Activated T-helper 2 cell treated with anti-CD3 and anti-CD28 coated beads, Interferon-gamma antibody, Interleukin-2, Interleukin-4, amounts not matched to agents 10 μg/mL and 5 μg/mL and 100 μg/mL, durations not matched to agents 14 hours and 24 hours and 36 hours (primary cell): Measurements from ENCODE around the gene LEMD2. TPM values are rescaled to one million over a fixed set of nuclear protein-coding genes. Genes with fewer than 3 reads are reported as not detected.

Source experiments
- total RNA-seq: library from RNA; stranded (reverse); gene quantifications from 2 replicates; pipeline ENCODE4 v1.2.3, GENCODE V29; 2022

The LEMD2 gene
- total RNA-seq, 1 donor from 2014 or later, result 66.2 TPM

Other genes starting within 250 kb of the LEMD2 start
- 53.2 and 53.4 TPM in 2 replicates for gene BAK1, start 208.9 kb downstream of the LEMD2 start, total RNA-seq
- 40.7 and 41.7 TPM in 2 replicates for gene ITPR3, start 167.8 kb downstream of the LEMD2 start, total RNA-seq
- gene UQCC2, start 77.4 kb downstream of the LEMD2 start, total RNA-seq, result 136 and 137 TPM in 2 replicates
- not detected in 2 replicates for gene IP6K3, start 42.2 kb downstream of the LEMD2 start, total RNA-seq
- not detected in 2 replicates for gene MLN, start 14.9 kb upstream of the LEMD2 start, total RNA-seq